WERI-Rb-1 (cell line): Measurements from ENCODE around the gene KIRREL3.

Experiments
- DNase-seq: peaks from one replicate; pipeline ENCODE4 v3.0.0-alpha.2; 2020
- H3K27ac ChIP-seq: fragments of 250-450 bp; sonication (Bioruptor Pico); 2 replicates; pipeline ENCODE4 v1.5.1; 2020; ENCODE audit warnings: mild to moderate bottlenecking, moderate library complexity
- H3K27me3 ChIP-seq: fragments of 250-450 bp; sonication (Bioruptor Pico); 2 replicates; pipeline ENCODE4 v1.5.1; 2021; ENCODE audit warnings: mild to moderate bottlenecking, low read depth, moderate library complexity; ENCODE audit not compliant: insufficient read depth, severe bottlenecking
- H3K36me3 ChIP-seq: fragments of 250-450 bp; sonication (Bioruptor Pico); 2 replicates; pipeline ENCODE4 v1.5.1; 2020; ENCODE audit warnings: mild to moderate bottlenecking, moderate library complexity
- H3K4me3 ChIP-seq: 2 replicates; pipeline ENCODE4 v1.5.1; 2011; ENCODE audit warnings: low read depth, mild to moderate bottlenecking, control low read depth, low read length
- H3K9me3 ChIP-seq: fragments of 250-450 bp; sonication (Bioruptor Pico); 2 replicates; pipeline ENCODE4 v1.5.1; 2021; ENCODE audit warnings: mild to moderate bottlenecking, moderate library complexity; ENCODE audit not compliant: severe bottlenecking
- TF ChIP-seq, protein P1 (sequence below): IDR thresholded peaks from 2 replicates; pipeline ENCODE4 v1.5.1; 2011; ENCODE audit warnings: low read depth, mild to moderate bottlenecking, control low read depth, inconsistent platforms, low read length

Gene KIRREL3

DNA sequence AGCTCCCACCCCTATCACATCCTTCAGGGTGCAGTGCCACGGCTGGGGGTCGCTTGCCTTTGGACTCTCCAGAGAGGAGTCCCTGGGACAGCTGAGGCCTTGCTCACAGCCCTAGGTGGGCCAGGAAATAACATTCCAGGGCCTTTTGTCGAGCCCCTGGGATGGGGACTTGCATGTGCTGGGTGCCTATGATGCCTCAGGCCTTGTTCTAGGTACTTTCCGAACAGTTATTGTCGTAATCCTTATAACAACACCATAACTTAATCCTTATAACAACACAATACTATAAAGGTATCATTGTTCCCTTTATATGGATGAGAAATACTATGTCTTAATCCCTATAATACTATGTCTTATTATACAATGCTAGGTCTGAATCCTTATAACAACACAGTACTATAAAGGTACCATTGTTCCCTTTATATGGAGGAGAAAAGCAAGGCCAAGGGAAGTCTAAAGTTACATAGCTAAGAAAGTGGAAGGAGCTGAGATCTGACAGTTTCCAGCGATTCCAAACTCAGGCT is 408.5 kb downstream of the KIRREL3 start:
- no peaks in the 10 kb centered on the region for H3K9me3 ChIP-seq
- H3K36me3 ChIP-seq: no peaks in the 10 kb centered on the region
- no peak overlapping the region for H3K4me3 ChIP-seq
- no peak for DNase-seq
- no peaks in the 10 kb centered on the region for H3K27me3 ChIP-seq
- no peak overlapping the region for H3K27ac ChIP-seq
- TF ChIP-seq, protein P1, sequence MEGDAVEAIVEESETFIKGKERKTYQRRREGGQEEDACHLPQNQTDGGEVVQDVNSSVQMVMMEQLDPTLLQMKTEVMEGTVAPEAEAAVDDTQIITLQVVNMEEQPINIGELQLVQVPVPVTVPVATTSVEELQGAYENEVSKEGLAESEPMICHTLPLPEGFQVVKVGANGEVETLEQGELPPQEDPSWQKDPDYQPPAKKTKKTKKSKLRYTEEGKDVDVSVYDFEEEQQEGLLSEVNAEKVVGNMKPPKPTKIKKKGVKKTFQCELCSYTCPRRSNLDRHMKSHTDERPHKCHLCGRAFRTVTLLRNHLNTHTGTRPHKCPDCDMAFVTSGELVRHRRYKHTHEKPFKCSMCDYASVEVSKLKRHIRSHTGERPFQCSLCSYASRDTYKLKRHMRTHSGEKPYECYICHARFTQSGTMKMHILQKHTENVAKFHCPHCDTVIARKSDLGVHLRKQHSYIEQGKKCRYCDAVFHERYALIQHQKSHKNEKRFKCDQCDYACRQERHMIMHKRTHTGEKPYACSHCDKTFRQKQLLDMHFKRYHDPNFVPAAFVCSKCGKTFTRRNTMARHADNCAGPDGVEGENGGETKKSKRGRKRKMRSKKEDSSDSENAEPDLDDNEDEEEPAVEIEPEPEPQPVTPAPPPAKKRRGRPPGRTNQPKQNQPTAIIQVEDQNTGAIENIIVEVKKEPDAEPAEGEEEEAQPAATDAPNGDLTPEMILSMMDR: no peak

DNA sequence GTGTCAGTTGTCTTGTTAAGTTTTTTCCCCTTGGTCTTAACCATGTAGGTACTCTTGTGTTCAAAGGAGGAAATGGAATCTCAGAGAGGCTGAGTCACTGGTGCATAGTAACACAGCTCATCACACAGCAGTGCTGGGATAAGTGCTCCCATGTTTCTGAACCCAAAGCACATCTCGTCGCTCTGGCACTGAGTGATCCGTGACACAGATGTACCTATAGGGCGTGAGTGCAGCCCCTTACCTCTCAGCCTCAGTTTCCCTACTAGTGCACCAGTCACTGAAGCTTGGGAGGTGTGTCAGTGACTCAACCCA is 411.1 kb downstream of the KIRREL3 start:
- Histone ChIP-seq H3K4me3 (no peak overlapping the region), H3K27ac (no peak overlapping the region), H3K36me3 (no peaks in the 10 kb centered on the region), H3K27me3 (no peaks in the 10 kb centered on the region), H3K9me3 (no peaks in the 10 kb centered on the region)
- DNase-seq: no peak
- TF ChIP-seq, protein P1: no peak

DNA sequence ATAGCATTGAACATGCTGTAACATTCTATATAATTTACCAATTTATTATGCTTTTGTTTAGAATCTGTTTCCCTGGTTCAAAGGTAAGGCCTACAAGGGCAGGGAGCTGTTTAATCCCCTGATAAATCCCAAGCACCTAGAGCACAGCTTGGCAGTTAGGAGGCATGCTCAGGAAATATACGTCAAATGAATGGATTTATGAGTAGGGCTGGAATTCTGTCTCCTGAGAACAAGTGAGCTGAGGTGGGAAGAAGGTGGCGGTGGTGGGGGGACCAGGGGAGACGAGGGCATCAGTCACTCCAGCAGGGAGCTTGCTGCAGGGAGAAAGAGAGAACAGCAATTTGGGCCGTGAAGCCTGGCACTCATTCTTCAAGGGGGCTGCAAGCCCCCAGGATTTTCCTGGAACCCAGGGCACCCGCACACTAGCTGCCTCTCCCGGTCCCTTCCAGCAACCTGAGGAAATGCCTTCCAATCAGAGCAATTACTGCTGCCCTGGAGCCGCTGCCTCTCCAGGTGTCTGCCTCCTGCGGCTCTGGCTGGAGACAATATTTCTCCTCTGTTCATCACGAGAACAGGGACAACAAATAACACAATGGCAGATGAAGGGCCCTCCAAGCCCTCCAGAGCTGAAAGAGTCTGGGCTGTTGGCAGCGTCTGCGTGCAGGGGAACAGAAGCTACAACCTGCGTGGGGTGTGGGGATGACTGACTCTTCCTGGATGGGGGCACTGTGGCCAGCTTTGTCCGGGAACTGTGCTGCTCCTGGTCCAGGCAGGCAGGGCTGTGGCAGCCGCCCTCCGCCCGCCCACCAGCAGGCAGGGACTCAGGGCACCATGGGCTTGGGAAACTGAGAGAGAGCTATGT is 411.7 kb downstream of the KIRREL3 start:
- Histone ChIP-seq H3K9me3 (no peaks in the 10 kb centered on the region), H3K27me3 (no peaks in the 10 kb centered on the region), H3K36me3 (no peaks in the 10 kb centered on the region), H3K4me3 (no peak overlapping the region), H3K27ac (peak overlapping the region; percentile 26; the same call in 1 of the 2 replicates)
- DNase-seq: peak; percentile 42
- TF ChIP-seq, protein P1: no peak

DNA sequence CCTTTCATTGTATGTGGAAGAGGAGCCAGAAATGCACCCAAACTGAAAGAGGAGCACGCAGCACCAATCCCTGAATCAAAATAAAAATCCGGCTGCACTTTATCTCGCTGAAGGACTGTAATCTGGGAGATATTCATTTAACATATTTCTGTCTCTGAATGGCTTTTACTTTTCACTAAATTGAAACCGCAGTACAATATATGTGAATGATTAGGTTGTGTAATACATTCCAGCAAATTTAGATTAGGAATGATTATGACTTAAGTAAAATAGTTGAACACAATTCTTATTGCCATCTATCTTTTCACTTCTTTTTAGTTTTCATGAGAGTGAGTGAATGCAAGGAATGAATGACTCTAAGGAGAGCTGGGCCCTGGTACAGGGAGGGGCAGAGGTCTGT is 413.0 kb downstream of the KIRREL3 start:
- Histone ChIP-seq H3K27ac (no peak overlapping the region), H3K9me3 (no peaks in the 10 kb centered on the region), H3K36me3 (no peaks in the 10 kb centered on the region), H3K27me3 (no peaks in the 10 kb centered on the region), H3K4me3 (no peak overlapping the region)
- TF ChIP-seq, protein P1: no peak
- DNase-seq: no peak

DNA sequence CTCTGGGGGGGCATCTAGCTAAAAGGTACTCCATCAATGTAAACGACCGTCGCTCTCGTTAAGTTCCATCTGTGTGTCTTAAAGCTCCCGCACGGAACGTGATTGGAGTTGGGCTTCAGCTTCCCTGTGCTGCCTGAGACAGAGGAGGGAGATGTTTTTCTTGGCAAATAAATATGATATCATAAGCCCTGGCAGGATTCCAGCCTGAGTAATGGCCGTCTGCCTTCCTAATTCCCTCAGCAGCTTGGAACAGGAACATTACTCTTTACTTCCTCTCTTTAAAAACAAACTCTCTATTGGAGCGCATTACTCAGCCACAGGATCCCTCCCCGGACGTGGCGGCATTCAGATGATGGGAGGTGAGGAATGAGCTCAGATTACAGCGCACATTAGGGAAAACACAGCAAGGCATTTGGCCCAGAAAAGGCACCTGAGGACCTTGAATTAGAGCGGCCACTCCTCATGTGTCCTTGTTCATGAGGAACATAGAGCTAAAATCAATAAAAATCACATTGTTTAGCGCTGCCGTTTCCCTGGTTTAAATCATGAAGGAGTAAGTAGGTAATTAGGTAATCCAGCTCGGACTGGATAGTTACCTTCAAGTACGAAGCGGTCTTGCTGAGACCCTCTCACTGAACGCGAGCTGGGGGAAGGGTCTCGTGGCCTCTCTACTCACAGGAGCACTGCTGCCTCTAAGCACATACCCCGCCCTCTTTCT is 414.6 kb downstream of the KIRREL3 start:
- H3K27ac ChIP-seq: peak overlapping the region; percentile 40
- H3K4me3 ChIP-seq: peak overlapping the region; percentile 20
- no peaks in the 10 kb centered on the region for H3K36me3 ChIP-seq
- no peaks in the 10 kb centered on the region for H3K27me3 ChIP-seq
- TF ChIP-seq, protein P1: no peak
- no peaks in the 10 kb centered on the region for H3K9me3 ChIP-seq
- DNase-seq: peak; percentile 55
